ENCODE results near the gene GTF3C1.

Gene GTF3C1

GRCh38 chr16:27539120-27539519, 10.6 kb downstream of the GTF3C1 start:
- no peak for DNase-seq (ENCODE audit: low read depth)
- no peak overlapping the region for H3K4me3 ChIP-seq (ENCODE audit: low read depth, low read length)
- TF ChIP-seq CTCF (IDR thresholded peaks at IDR 0.05; ENCODE audit: low read depth, low read length, missing control alignments), result no peak

GRCh38 chr16:27538528-27538927, 11.2 kb downstream of the GTF3C1 start:
- no peak overlapping the region for H3K4me3 ChIP-seq (ENCODE audit: low read depth, low read length)
- no peak for DNase-seq (ENCODE audit: low read depth)
- no peak for TF ChIP-seq CTCF (IDR thresholded peaks at IDR 0.05; ENCODE audit: low read depth, low read length, missing control alignments)

GRCh38 chr16:27534256-27534655, 15.5 kb downstream of the GTF3C1 start:
- H3K4me3 ChIP-seq (ENCODE audit: low read depth, low read length), result no peak overlapping the region
- no peak for TF ChIP-seq CTCF (IDR thresholded peaks at IDR 0.05; ENCODE audit: low read depth, low read length, missing control alignments)
- DNase-seq (ENCODE audit: low read depth), result no peak

- no peak for DNase-seq (ENCODE audit: low read depth)
- H3K4me3 ChIP-seq (ENCODE audit: low read depth, low read length), result no peak overlapping the region
- no peak for TF ChIP-seq CTCF (IDR thresholded peaks at IDR 0.05; ENCODE audit: low read depth, low read length, missing control alignments)
These were observed 17.6 kb downstream of the GTF3C1 start for GRCh38 chr16:27531826-27532800.

GRCh38 chr16:27531186-27531585, 18.5 kb downstream of the GTF3C1 start:
- no peak for DNase-seq (ENCODE audit: low read depth)

GRCh38 chr16:27529962-27530361, 19.8 kb downstream of the GTF3C1 start:
- no peak for TF ChIP-seq CTCF (IDR thresholded peaks at IDR 0.05; ENCODE audit: low read depth, low read length, missing control alignments)
- no peak for DNase-seq (ENCODE audit: low read depth)
- no peak overlapping the region for H3K4me3 ChIP-seq (ENCODE audit: low read depth, low read length)

More at GRCh38 chr16:27531186-27531585, 18.5 kb downstream of the GTF3C1 start:
- no peak for TF ChIP-seq CTCF (IDR thresholded peaks at IDR 0.05; ENCODE audit: low read depth, low read length, missing control alignments)
- H3K4me3 ChIP-seq (ENCODE audit: low read depth, low read length), result no peak overlapping the region
